SU-DHL-6 (cell line): Measurements from ENCODE around the gene SLC19A1.

Source experiments
- CTCF ChIP-seq: fragments of 200-600 bp; sonication (generic); IDR thresholded peaks from one replicate; pipeline ENCODE4 v1.5.1; 2017; ENCODE audit warnings: antibody characterized with exemption, mild to moderate bottlenecking, low read length, moderate library complexity; ENCODE audit not compliant: insufficient read depth, poor library complexity, severe bottlenecking
- EZH2phosphoT487 ChIP-seq: fragments of 200-600 bp; sonication (generic), shearing (Covaris generic); conservative IDR thresholded peaks from 2 replicates; pipeline ENCODE4 v1.6.1; 2018; ENCODE audit warnings: mild to moderate bottlenecking, antibody characterized with exemption, low read length, moderate library complexity, mixed read lengths

GRCh38 chr21:45490049-45490731 lies 52.0 kb downstream of the SLC19A1 start:
- TF ChIP-seq EZH2phosphoT487 (no peak), CTCF (no peak)
